ENCODE measurements around the gene PSMD10. TPM values are rescaled to one million over a fixed set of nuclear protein-coding genes. Genes with fewer than 3 reads are reported as not detected.

Gene PSMD10
- total RNA-seq, 1 donor from 2014 or later = 84.7 TPM

DNA sequence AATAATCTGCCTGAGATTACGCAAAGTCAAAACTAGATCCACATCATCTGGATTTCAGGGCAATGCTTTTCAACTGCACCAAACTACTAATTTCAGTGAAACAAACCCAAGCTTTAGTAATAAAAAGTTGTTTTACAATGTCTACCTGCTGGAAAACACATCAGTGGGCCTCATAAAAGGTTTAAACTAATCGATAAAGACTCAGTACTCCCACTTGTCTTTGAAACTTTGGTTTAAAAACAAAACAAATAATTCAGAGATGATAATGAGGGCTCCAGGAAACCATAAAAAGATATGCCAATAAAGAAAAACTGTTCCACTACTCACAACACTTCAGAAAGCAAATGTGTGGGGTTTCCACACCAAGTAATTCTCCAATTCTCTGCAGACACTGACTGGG is 10.2 kb downstream of the PSMD10 start:
- TF ChIP-seq, protein P1, sequence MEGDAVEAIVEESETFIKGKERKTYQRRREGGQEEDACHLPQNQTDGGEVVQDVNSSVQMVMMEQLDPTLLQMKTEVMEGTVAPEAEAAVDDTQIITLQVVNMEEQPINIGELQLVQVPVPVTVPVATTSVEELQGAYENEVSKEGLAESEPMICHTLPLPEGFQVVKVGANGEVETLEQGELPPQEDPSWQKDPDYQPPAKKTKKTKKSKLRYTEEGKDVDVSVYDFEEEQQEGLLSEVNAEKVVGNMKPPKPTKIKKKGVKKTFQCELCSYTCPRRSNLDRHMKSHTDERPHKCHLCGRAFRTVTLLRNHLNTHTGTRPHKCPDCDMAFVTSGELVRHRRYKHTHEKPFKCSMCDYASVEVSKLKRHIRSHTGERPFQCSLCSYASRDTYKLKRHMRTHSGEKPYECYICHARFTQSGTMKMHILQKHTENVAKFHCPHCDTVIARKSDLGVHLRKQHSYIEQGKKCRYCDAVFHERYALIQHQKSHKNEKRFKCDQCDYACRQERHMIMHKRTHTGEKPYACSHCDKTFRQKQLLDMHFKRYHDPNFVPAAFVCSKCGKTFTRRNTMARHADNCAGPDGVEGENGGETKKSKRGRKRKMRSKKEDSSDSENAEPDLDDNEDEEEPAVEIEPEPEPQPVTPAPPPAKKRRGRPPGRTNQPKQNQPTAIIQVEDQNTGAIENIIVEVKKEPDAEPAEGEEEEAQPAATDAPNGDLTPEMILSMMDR (IDR thresholded peaks at IDR 0.05; ENCODE audit: unreplicated experiment) = no peak
- Mint-ChIP-seq H3K4me1 (ENCODE audit: low read depth) (no peaks in the 10 kb centered on the region), H3K4me3 (ENCODE audit: low read depth) (no peak overlapping the region), H3K27me3 (no peaks in the 10 kb centered on the region), H3K27ac (no peak overlapping the region), H3K36me3 (ENCODE audit: insufficient read depth) (peaks cover 20% of the 10 kb centered on the region), H3K9me3 (ENCODE audit: low read depth) (no peaks in the 10 kb centered on the region)
- DNase-seq (ENCODE audit: low spot score, unreplicated experiment) = no peak

GRCh38 chrX:108072746-108073145 is 18.6 kb downstream of the PSMD10 start:
- Mint-ChIP-seq H3K4me3 (ENCODE audit: low read depth) (no peak overlapping the region), H3K36me3 (ENCODE audit: insufficient read depth) (peaks cover 13% of the 10 kb centered on the region), H3K4me1 (ENCODE audit: low read depth) (peaks cover 2% of the 10 kb centered on the region), H3K9me3 (ENCODE audit: low read depth) (no peaks in the 10 kb centered on the region), H3K27me3 (peaks cover 6% of the 10 kb centered on the region), H3K27ac (no peak overlapping the region)
- TF ChIP-seq, protein P1 (IDR thresholded peaks at IDR 0.05; ENCODE audit: unreplicated experiment) = no peak
- DNase-seq (ENCODE audit: low spot score, unreplicated experiment) = no peak

GRCh38 chrX:108071578-108071977 is 19.8 kb downstream of the PSMD10 start:
- no peak for DNase-seq (ENCODE audit: low spot score, unreplicated experiment)
- H3K27me3 Mint-ChIP-seq = peaks cover 7% of the 10 kb centered on the region
- peaks cover 5% of the 10 kb centered on the region for H3K4me1 Mint-ChIP-seq (ENCODE audit: low read depth)
- H3K4me3 Mint-ChIP-seq (ENCODE audit: low read depth) = no peak overlapping the region
- TF ChIP-seq, protein P1 (IDR thresholded peaks at IDR 0.05; ENCODE audit: unreplicated experiment) = no peak
- peaks cover 10% of the 10 kb centered on the region for H3K36me3 Mint-ChIP-seq (ENCODE audit: insufficient read depth)
- no peak overlapping the region for H3K27ac Mint-ChIP-seq
- H3K9me3 Mint-ChIP-seq (ENCODE audit: low read depth) = no peaks in the 10 kb centered on the region

DNA sequence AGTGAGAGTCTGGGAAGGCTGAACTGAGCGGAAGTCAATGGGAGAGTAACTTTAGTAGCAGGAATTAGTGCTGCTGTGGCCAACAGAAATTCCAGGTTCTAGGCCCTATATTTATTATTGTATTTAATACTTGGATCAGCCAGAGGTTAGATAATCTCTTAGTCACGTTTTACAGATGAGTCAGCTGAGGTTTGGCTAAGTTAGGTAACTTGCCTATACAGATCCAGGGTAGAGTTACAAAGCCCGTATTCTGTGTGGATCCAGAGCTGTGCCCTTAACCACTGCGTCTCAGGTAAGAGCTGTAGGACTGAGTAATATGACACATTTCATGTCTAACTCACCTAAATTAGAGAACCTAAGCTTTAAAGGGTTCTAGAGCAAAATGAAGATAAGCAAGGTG is 20.5 kb downstream of the PSMD10 start:
- Mint-ChIP-seq H3K27me3 (peaks cover 7% of the 10 kb centered on the region), H3K9me3 (ENCODE audit: low read depth) (no peaks in the 10 kb centered on the region), H3K4me3 (ENCODE audit: low read depth) (no peak overlapping the region), H3K36me3 (ENCODE audit: insufficient read depth) (peaks cover 9% of the 10 kb centered on the region), H3K4me1 (ENCODE audit: low read depth) (peaks cover 6% of the 10 kb centered on the region), H3K27ac (no peak overlapping the region)
- TF ChIP-seq, protein P1 (IDR thresholded peaks at IDR 0.05; ENCODE audit: unreplicated experiment) = no peak
- no peak for DNase-seq (ENCODE audit: low spot score, unreplicated experiment)

GRCh38 chrX:108068121-108068520 is 23.2 kb downstream of the PSMD10 start:
- peaks cover 9% of the 10 kb centered on the region for H3K36me3 Mint-ChIP-seq (ENCODE audit: insufficient read depth)
- peaks cover 7% of the 10 kb centered on the region for H3K27me3 Mint-ChIP-seq
- TF ChIP-seq, protein P1 (IDR thresholded peaks at IDR 0.05; ENCODE audit: unreplicated experiment) = no peak
- no peak overlapping the region for H3K27ac Mint-ChIP-seq
- H3K9me3 Mint-ChIP-seq (ENCODE audit: low read depth) = no peaks in the 10 kb centered on the region
- no peak for DNase-seq (ENCODE audit: low spot score, unreplicated experiment)
- H3K4me3 Mint-ChIP-seq (ENCODE audit: low read depth) = no peak overlapping the region
- peaks cover 10% of the 10 kb centered on the region for H3K4me1 Mint-ChIP-seq (ENCODE audit: low read depth)

Data from progenitor cell of endocrine pancreas (in vitro differentiated cells).